Endodermal cell (in vitro differentiated cells): Measurements from ENCODE around the gene CPAMD8. TPM values are rescaled to one million over a fixed set of nuclear protein-coding genes. Genes with fewer than 3 reads are reported as not detected.

Source experiments
- DNase-seq: peaks from one replicate; pipeline ENCODE4 v3.0.0-alpha.2; 2017
- H3K27ac ChIP-seq: 2 replicates; pipeline ENCODE4 v1.5.1; 2013; ENCODE audit warnings: mild to moderate bottlenecking, low read depth, low read length, moderate library complexity
- H3K27me3 ChIP-seq: 2 replicates; pipeline ENCODE4 v1.6.1; 2013; ENCODE audit warnings: mild to moderate bottlenecking, low read length, moderate library complexity; ENCODE audit not compliant: insufficient read depth, control insufficient read depth, poor library complexity, severe bottlenecking
- H3K36me3 ChIP-seq: 2 replicates; pipeline ENCODE4 v1.7.0; 2013; ENCODE audit warnings: mild to moderate bottlenecking, low read length, moderate library complexity; ENCODE audit not compliant: control insufficient read depth, insufficient read depth
- H3K4me1 ChIP-seq: one replicate; pipeline ENCODE4 v1.7.0; 2013; ENCODE audit warnings: low read length; ENCODE audit not compliant: control insufficient read depth, insufficient read depth
- H3K4me3 ChIP-seq: 2 replicates; pipeline ENCODE4 v1.5.1; 2013; ENCODE audit warnings: mild to moderate bottlenecking, low read length, moderate library complexity
- H3K9ac ChIP-seq: 2 replicates; pipeline ENCODE4 v1.6.1; 2013; ENCODE audit warnings: mild to moderate bottlenecking, low read length, moderate library complexity; ENCODE audit not compliant: poor library complexity, severe bottlenecking; ENCODE audit errors: extremely low read depth
- H3K9me3 ChIP-seq: 2 replicates; pipeline ENCODE4 v1.6.1; 2013; ENCODE audit warnings: mild to moderate bottlenecking, low read length, moderate library complexity; ENCODE audit not compliant: control insufficient read depth
- H3K27ac Mint-ChIP-seq: 2 replicates; pipeline ENCODE4 v1.8.0; 2020; ENCODE audit warnings: mixed read lengths
- H3K27me3 Mint-ChIP-seq: 2 replicates; pipeline ENCODE4 v1.8.0; 2021; ENCODE audit warnings: mild to moderate bottlenecking, mixed read lengths; ENCODE audit not compliant: insufficient read depth
- H3K36me3 Mint-ChIP-seq: 2 replicates; pipeline ENCODE4 v1.8.0; 2020; ENCODE audit warnings: low read depth, mixed read lengths
- H3K4me1 Mint-ChIP-seq: 2 replicates; pipeline ENCODE4 v1.8.0; 2020; ENCODE audit warnings: mixed read lengths
- H3K4me3 Mint-ChIP-seq: 2 replicates; pipeline ENCODE4 v1.8.0; 2020; ENCODE audit warnings: mild to moderate bottlenecking, moderate library complexity, mixed read lengths
- H3K9me3 Mint-ChIP-seq: 2 replicates; pipeline ENCODE4 v1.8.0; 2020; ENCODE audit warnings: mild to moderate bottlenecking, mixed read lengths
- CTCF ChIP-seq: fragments of 200-600 bp; sonication (generic); conservative IDR thresholded peaks from 2 replicates; pipeline ENCODE4 v1.5.0; 2021; ENCODE audit warnings: antibody characterized with exemption, mild to moderate bottlenecking
- WGBS, 2 experiments: methylation state at CpG; one replicate each; pipeline versions ENCODE4 v1.1.5 to v1.1.7; 2013; ENCODE audit warnings: missing lambda C conversion rate in 2 of 2, mixed read lengths in 1 of 2; ENCODE audit not compliant: insufficient coverage in 1 of 2, insufficient read length in 1 of 2; 5-methylcytosine and 5-hydroxymethylcytosine counted together
- total RNA-seq, 2 donors: library from RNA; stranded (reverse); fragmentation: NEBNext Ultra II Directional in 1 of 2; extraction: Animal tissue kit (Norgen Biotek cat#: 25700) in 1 of 2; gene quantifications; 2 replicates in 1 of 2; 3 replicates in 1 of 2; pipeline ENCODE4 v1.2.1, GENCODE V29; 2021

CPAMD8 gene
- total RNA-seq, 2 donors from 2014 or later = 19.7 to 22.9 TPM

DNA sequence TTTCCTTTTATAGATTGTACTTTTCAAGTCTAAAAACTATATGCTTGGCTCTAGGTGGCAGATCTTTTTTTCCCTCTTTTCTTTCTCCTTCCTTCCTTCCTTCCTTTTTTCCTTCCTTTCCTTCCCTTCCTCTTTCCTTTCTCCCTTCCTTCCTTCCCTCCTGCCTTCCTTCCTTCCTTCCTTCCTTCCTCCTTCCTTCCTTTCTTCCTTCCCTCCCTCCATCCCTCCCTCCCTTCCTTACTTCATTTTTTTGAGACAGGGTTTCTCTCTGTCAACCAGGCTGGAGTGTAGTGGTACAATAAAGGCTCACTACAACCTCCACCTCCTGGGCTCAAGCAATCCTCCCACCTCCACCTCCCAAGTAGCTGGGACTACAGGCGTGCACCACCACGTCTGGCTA lies 89.7 kb downstream of the CPAMD8 start:
- Mint-ChIP-seq H3K4me1 (no peaks in the 10 kb centered on the region), H3K27me3 (no peaks in the 10 kb centered on the region), H3K27ac (no peak overlapping the region), H3K4me3 (no peak overlapping the region), H3K9me3 (peaks cover 19% of the 10 kb centered on the region), H3K36me3 (peaks cover 4% of the 10 kb centered on the region)
- DNase-seq = no peak
- 90% methylated on average over 2 of the region's 2 CpGs; no CpG with 5 or more reads in 1 of the 2 experiments for WGBS, 2 experiments
- TF ChIP-seq CTCF = no peak
- H3K4me3 ChIP-seq = no peak overlapping the region
- no peaks in the 10 kb centered on the region for H3K4me1 ChIP-seq
- H3K27me3 ChIP-seq = no peaks in the 10 kb centered on the region
- no peak overlapping the region for H3K27ac ChIP-seq
- no peak overlapping the region for H3K9ac ChIP-seq
- H3K36me3 ChIP-seq = no peaks in the 10 kb centered on the region
- H3K9me3 ChIP-seq = peaks cover 10% of the 10 kb centered on the region

GRCh38 chr19:16934489-16934888 lies 92.1 kb downstream of the CPAMD8 start:
- H3K36me3 Mint-ChIP-seq = peaks cover 4% of the 10 kb centered on the region
- Histone ChIP-seq H3K4me3 (no peak overlapping the region), H3K9me3 (peaks cover 10% of the 10 kb centered on the region), H3K27ac (no peak overlapping the region), H3K9ac (no peak overlapping the region), H3K27me3 (no peaks in the 10 kb centered on the region), H3K4me1 (no peaks in the 10 kb centered on the region), H3K36me3 (no peaks in the 10 kb centered on the region)
- no peak overlapping the region for H3K4me3 Mint-ChIP-seq
- no peaks in the 10 kb centered on the region for H3K4me1 Mint-ChIP-seq
- H3K27me3 Mint-ChIP-seq = no peaks in the 10 kb centered on the region
- WGBS, 2 experiments = no CpG with 5 or more reads among the region's 1 CpG
- H3K27ac Mint-ChIP-seq = no peak overlapping the region
- H3K9me3 Mint-ChIP-seq = peaks cover 19% of the 10 kb centered on the region
- no peak for TF ChIP-seq CTCF
- no peak for DNase-seq

- 90% methylated on average over 3 to 4 of the region's 4 CpGs for WGBS, 2 experiments
- DNase-seq = no peak
- H3K27ac ChIP-seq = no peak overlapping the region
- no peaks in the 10 kb centered on the region for H3K27me3 ChIP-seq
- no peak overlapping the region for H3K4me3 ChIP-seq
- H3K9me3 ChIP-seq = peaks cover 10% of the 10 kb centered on the region
- no peak for TF ChIP-seq CTCF
- H3K4me3 Mint-ChIP-seq = no peak overlapping the region
- no peaks in the 10 kb centered on the region for H3K4me1 ChIP-seq
- H3K27ac Mint-ChIP-seq = no peak overlapping the region
- H3K4me1 Mint-ChIP-seq = no peaks in the 10 kb centered on the region
- peaks cover 26% of the 10 kb centered on the region for H3K9me3 Mint-ChIP-seq
- H3K36me3 Mint-ChIP-seq = peaks cover 2% of the 10 kb centered on the region
- no peaks in the 10 kb centered on the region for H3K36me3 ChIP-seq
- H3K27me3 Mint-ChIP-seq = no peaks in the 10 kb centered on the region
- H3K9ac ChIP-seq = no peak overlapping the region
These were observed 95.3 kb downstream of the CPAMD8 start for GRCh38 chr19:16931306-16931705.
